ENCODE measurements around the gene AMIGO3. TPM values are rescaled to one million over a fixed set of nuclear protein-coding genes. Genes with fewer than 3 reads are reported as not detected.

The AMIGO3 gene
- polyA plus RNA-seq, 1 experiment, result not detected

- POLR2A ChIA-PET, result no interaction called here
- no peaks in the 10 kb centered on the region for H3K27me3 ChIP-seq (ENCODE audit: control insufficient read depth, insufficient read depth, low read length)
- CTCF ChIA-PET, result interaction anchor here (1.0 to 2.2 kb wide), 2 partner anchors 10 to 11 kb away, joined by 4 to 9 read pairs; no protein-coding TSS in a partner anchor
- peaks cover 11% of the 10 kb centered on the region for H3K36me3 ChIP-seq (ENCODE audit: control insufficient read depth, insufficient read depth, low read length)
- H3K4me3 ChIP-seq (ENCODE audit: low read depth, low read length), result no peak overlapping the region
- TF ChIP-seq CTCF (IDR thresholded peaks at IDR 0.05; ENCODE audit: insufficient read depth, low read depth, low read length), result no peak
- no peak for DNase-seq (ENCODE audit: low read depth)
Observed at GRCh38 chr3:49712166-49712565, 7.3 kb downstream of the AMIGO3 start.

GRCh38 chr3:49711489-49711888 is 8.0 kb downstream of the AMIGO3 start:
- Histone ChIP-seq H3K36me3 (ENCODE audit: control insufficient read depth, insufficient read depth, low read length) (peaks cover 10% of the 10 kb centered on the region), H3K4me3 (ENCODE audit: low read depth, low read length) (no peak overlapping the region), H3K27me3 (ENCODE audit: control insufficient read depth, insufficient read depth, low read length) (no peaks in the 10 kb centered on the region)
- TF ChIP-seq CTCF (IDR thresholded peaks at IDR 0.05; ENCODE audit: insufficient read depth, low read depth, low read length), result no peak
- DNase-seq (ENCODE audit: low read depth), result no peak
- POLR2A ChIA-PET, result no interaction called here
- CTCF ChIA-PET, result interaction anchor here (0.8 to 2.2 kb wide), 3 partner anchors 9 to 177 kb away, joined by 3 to 9 read pairs (median 4); no protein-coding TSS in a partner anchor

DNA sequence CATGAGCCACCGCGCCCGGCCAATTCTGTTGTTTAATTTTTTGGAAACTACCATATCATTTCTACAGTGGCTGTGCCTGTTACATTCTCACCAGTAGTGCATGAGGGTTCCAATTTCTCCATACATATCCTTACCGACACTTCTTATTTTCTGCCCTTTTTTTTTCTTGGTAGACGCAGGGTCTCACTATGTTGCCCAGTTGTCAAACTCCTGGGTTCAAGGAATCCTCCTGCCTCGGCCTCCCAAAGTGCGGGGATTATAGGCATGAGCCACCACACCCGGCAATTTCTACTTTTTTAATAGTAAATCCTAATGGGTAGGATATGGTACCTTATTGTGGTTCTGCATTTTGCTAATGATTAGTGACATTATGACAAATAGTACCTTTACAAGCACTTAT is 9.6 kb downstream of the AMIGO3 start:
- CTCF ChIA-PET, result no interaction called here
- Histone ChIP-seq H3K4me3 (ENCODE audit: low read depth, low read length) (no peak overlapping the region), H3K36me3 (ENCODE audit: control insufficient read depth, insufficient read depth, low read length) (peaks cover 18% of the 10 kb centered on the region), H3K27me3 (ENCODE audit: control insufficient read depth, insufficient read depth, low read length) (no peaks in the 10 kb centered on the region)
- no peak for DNase-seq (ENCODE audit: low read depth)
- POLR2A ChIA-PET, result no interaction called here
- TF ChIP-seq CTCF (IDR thresholded peaks at IDR 0.05; ENCODE audit: insufficient read depth, low read depth, low read length), result no peak

- ChIA-PET CTCF (no interaction called here), POLR2A (no interaction called here)
- no peak for DNase-seq (ENCODE audit: low read depth)
- peaks cover 24% of the 10 kb centered on the region for H3K36me3 ChIP-seq (ENCODE audit: control insufficient read depth, insufficient read depth, low read length)
- H3K4me3 ChIP-seq (ENCODE audit: low read depth, low read length), result no peak overlapping the region
- no peaks in the 10 kb centered on the region for H3K27me3 ChIP-seq (ENCODE audit: control insufficient read depth, insufficient read depth, low read length)
- no peak for TF ChIP-seq CTCF (IDR thresholded peaks at IDR 0.05; ENCODE audit: insufficient read depth, low read depth, low read length)
Observed at GRCh38 chr3:49707113-49707480, 12.4 kb downstream of the AMIGO3 start.

- DNase-seq (ENCODE audit: low read depth), result no peak
- H3K36me3 ChIP-seq (ENCODE audit: control insufficient read depth, insufficient read depth, low read length), result peaks cover 26% of the 10 kb centered on the region
- ChIA-PET POLR2A (no interaction called here), CTCF (no interaction called here)
- no peak overlapping the region for H3K4me3 ChIP-seq (ENCODE audit: low read depth, low read length)
- no peaks in the 10 kb centered on the region for H3K27me3 ChIP-seq (ENCODE audit: control insufficient read depth, insufficient read depth, low read length)
- no peak for TF ChIP-seq CTCF (IDR thresholded peaks at IDR 0.05; ENCODE audit: insufficient read depth, low read depth, low read length)
Observed at GRCh38 chr3:49706456-49707112, 12.9 kb downstream of the AMIGO3 start.
